ENCODE measurements around the gene SDK2. TPM values are rescaled to one million over a fixed set of nuclear protein-coding genes. Genes with fewer than 3 reads are reported as not detected.
A peak's percentile ranks its signal among the peaks of the same experiment; 100 is the strongest.

The SDK2 gene
- polyA plus RNA-seq, 2 of the 4 experiments (the other 2 are of a cell fraction) = 0.36 to 0.57 TPM

GRCh38 chr17:73396431-73397277 lies 247.6 kb downstream of the SDK2 start (continued):
- TF ChIP-seq RAD21 (conservative IDR thresholded peaks at IDR 0.05 in 1 of 2, IDR thresholded peaks at IDR 0.05 in 1 of 2) (no peak), HDAC2 (IDR thresholded peaks at IDR 0.05) (no peak), MAZ (IDR thresholded peaks at IDR 0.05; ENCODE audit: borderline replicate concordance, low read depth, low read length) (no peak), KDM1A (IDR thresholded peaks at IDR 0.05; ENCODE audit: low read depth) (no peak), JUN (IDR thresholded peaks at IDR 0.05) (no peak), ZFP36 (IDR thresholded peaks at IDR 0.05; ENCODE audit: borderline replicate concordance, partially characterized antibody) (no peak), HOXB13 (CRISPR knock-in tag; IDR thresholded peaks at IDR 0.05; ENCODE audit: low read depth) (no peak), HOXA7 (CRISPR knock-in tag; IDR thresholded peaks at IDR 0.05) (no peak), KDM5A (IDR thresholded peaks at IDR 0.05) (no peak)

DNA sequence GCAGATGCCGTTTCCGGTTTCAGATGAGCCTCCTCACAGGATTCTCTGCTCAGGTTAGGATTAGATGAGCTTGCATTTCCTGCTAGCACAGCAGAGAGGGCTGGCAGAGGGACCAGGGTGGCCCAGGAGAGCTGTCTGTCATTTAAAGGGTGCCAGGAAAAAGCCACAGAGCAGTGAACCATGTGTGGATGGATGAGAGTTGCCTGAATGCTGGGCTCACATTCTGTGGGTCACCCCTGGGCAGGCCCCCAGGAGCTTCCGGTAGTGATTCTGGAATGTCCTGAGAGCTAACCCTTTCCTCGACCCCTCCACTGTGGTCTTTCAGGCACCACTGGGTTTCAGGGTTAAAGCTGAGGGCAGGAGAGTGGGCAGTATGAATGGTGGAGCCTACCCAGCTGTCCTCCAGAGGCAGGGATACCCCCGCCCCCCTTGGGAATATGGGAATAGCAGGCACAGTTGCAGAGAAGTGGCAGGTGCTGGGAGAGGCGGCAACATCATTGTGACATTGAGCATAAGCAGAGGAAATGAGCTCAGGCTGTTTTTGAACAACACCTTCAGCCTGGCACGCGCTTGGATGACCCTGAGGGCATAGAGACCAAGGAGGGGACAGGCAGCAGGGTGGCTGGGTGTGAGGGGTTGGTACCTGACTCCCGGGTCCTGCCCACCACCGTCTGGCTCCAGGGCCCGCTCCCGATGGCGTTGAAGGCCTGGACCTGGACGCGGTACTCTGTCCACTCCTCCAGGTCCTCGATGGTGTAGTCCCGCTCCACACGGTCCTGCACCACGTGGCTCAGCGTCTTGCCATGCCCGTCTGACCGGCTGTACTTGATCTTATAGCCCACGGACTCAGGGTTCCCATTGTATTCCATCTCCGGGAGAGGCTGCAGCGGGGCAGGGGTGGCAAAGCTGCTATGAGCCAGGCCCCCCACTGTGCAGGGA lies 249.5 kb downstream of the SDK2 start:
- ATAC-seq (peak in 1 of 2 experiments; percentile 5; a peak in 1 of 6 replicates), DNase-seq (ENCODE audit: low read depth in 1 of 2, low spot score in 1 of 2) (no peak), FAIRE-seq (no peak)
- ChIA-PET POLR2A (no interaction called here), CTCF (interaction anchor here (0.6 to 0.9 kb wide), 3 partner anchors 34 to 204 kb away, joined by 3 read pairs; no protein-coding TSS in a partner anchor)
- TF ChIP-seq TP53 (CRISPR knock-in tag; IDR thresholded peaks at IDR 0.05) (no peak), MAFK (IDR thresholded peaks at IDR 0.05; ENCODE audit: partially characterized antibody) (peak; percentile 34)
- no peak overlapping the region for H3K27ac ChIP-seq
- H3K4me3 ChIP-seq = no peak overlapping the region
- H3K9me3 ChIP-seq = no peaks in the 10 kb centered on the region
- WGBS (ENCODE audit: missing lambda C conversion rate) = 75% methylated on average over 25 of the region's 25 CpGs
- no peak overlapping the region for H3K4me2 ChIP-seq
- H3K4me1 ChIP-seq = no peaks in the 10 kb centered on the region

DNA sequence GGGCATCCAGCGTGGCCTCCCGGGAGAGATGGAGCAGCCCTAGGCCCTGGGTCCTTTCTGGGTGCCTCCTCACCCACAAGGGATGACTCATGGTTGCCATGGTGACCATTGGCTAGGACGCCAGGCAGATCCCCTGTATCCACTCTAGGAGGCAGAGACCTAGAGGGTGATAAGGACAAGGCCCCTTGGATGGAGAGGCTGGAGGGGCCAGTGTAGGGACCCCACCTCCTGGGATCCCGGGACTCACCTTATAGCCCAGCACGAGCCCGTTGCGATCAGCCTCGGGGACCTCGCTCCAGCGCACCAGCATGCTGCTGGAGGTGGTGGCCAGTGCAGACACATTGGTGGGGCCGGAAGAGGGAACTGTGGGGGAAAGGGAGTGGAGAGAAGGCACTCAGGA lies 250.3 kb downstream of the SDK2 start:
- TF ChIP-seq FOSL2 (IDR thresholded peaks at IDR 0.05) (no peak), FOSL2 (CRISPR knock-in tag; IDR thresholded peaks at IDR 0.05) (peak; percentile 48)
- TF ChIP-seq, protein P1, sequence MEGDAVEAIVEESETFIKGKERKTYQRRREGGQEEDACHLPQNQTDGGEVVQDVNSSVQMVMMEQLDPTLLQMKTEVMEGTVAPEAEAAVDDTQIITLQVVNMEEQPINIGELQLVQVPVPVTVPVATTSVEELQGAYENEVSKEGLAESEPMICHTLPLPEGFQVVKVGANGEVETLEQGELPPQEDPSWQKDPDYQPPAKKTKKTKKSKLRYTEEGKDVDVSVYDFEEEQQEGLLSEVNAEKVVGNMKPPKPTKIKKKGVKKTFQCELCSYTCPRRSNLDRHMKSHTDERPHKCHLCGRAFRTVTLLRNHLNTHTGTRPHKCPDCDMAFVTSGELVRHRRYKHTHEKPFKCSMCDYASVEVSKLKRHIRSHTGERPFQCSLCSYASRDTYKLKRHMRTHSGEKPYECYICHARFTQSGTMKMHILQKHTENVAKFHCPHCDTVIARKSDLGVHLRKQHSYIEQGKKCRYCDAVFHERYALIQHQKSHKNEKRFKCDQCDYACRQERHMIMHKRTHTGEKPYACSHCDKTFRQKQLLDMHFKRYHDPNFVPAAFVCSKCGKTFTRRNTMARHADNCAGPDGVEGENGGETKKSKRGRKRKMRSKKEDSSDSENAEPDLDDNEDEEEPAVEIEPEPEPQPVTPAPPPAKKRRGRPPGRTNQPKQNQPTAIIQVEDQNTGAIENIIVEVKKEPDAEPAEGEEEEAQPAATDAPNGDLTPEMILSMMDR (IDR thresholded peaks at IDR 0.05) = no peak
- ChIA-PET CTCF (interaction anchor here (0.6 to 1.8 kb wide), 2 partner anchors 93 to 139 kb away, joined by 3 to 7 read pairs; no protein-coding TSS in a partner anchor), POLR2A (no interaction called here)
- no peaks in the 10 kb centered on the region for H3K9me3 ChIP-seq
- 81% methylated on average over 11 of the region's 11 CpGs for WGBS (ENCODE audit: missing lambda C conversion rate)
- no peak overlapping the region for H3K27ac ChIP-seq
- FAIRE-seq (no peak), DNase-seq (ENCODE audit: low read depth in 1 of 2, low spot score in 1 of 2) (peak in 1 of 2 experiments; percentile 29), ATAC-seq (peak; percentile 19 to 23; a peak in 2 of 6 replicates)
- H3K4me3 ChIP-seq = no peak overlapping the region
- no peak overlapping the region for H3K4me2 ChIP-seq
- H3K4me1 ChIP-seq = no peaks in the 10 kb centered on the region

DNA sequence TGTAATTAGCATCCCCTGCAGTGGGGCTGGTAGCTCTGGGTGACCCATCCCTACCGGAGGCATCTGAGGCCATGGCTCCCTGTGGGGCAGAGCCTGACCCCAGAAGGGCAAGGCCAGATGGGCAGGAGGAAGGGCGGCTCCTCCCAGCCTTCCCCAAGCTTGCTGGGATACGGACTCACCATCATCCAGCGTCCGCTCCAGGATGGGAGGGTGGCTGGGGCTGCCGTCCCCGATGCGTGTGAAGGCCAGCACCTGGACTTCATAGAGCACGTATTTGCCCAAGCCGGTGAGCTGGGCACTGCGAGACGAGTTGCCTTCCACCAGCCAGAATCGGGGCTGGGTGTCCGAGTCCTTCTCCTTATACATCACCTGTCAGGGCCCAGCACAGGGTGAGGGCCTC lies 250.9 kb downstream of the SDK2 start:
- FAIRE-seq = no peak
- DNase-seq (ENCODE audit: low read depth in 1 of 2, low spot score in 1 of 2) = no peak
- H3K4me2 ChIP-seq = no peak overlapping the region
- ATAC-seq = no peak
- WGBS (ENCODE audit: missing lambda C conversion rate) = 91% methylated on average over 14 of the region's 14 CpGs
- no peak overlapping the region for H3K4me3 ChIP-seq
- no peak overlapping the region for H3K27ac ChIP-seq
- CTCF ChIA-PET = interaction anchor here (0.6 to 2.3 kb wide), 5 partner anchors 11 to 1233 kb away, joined by 3 to 7 read pairs (median 3); no protein-coding TSS in a partner anchor
- H3K9me3 ChIP-seq = no peaks in the 10 kb centered on the region
- no peaks in the 10 kb centered on the region for H3K4me1 ChIP-seq
- POLR2A ChIA-PET = no interaction called here
- TF ChIP-seq NFE2L2 (conservative IDR thresholded peaks at IDR 0.05; ENCODE audit: low read length) (no peak), ZFP36 (IDR thresholded peaks at IDR 0.05; ENCODE audit: borderline replicate concordance, partially characterized antibody) (no peak), PBX3 (IDR thresholded peaks at IDR 0.05) (no peak), CHD4 (IDR thresholded peaks at IDR 0.05; ENCODE audit: borderline replicate concordance) (no peak), RNF2 (IDR thresholded peaks at IDR 0.05; ENCODE audit: borderline replicate concordance, low read depth) (no peak), BCL3 (IDR thresholded peaks at IDR 0.05) (no peak), GATA3 (IDR thresholded peaks at IDR 0.05; ENCODE audit: borderline replicate concordance) (no peak), ESRRA (IDR thresholded peaks at IDR 0.05; ENCODE audit: borderline replicate concordance, low read length) (no peak), SREBF2 (IDR thresholded peaks at IDR 0.05) (no peak), MYC (IDR thresholded peaks at IDR 0.05; ENCODE audit: borderline replicate concordance, low read length) (no peak)
- TF ChIP-seq, protein P1 (IDR thresholded peaks at IDR 0.05) = no peak

Measured in A549 (cell line).